HG02678 (cell line): Measurements from ENCODE around the gene CKS1B.
"Not testable (repeated sequence)": the region's sequence is repeated elsewhere in the genome, so short reads cannot be mapped to it uniquely, and the experiment has no call there.

Experiments used
- ATAC-seq: cut with Tn5 transposase; IDR thresholded peaks from one replicate; pipeline ENCODE4 v1.9.1; 2021; ENCODE audit warnings: mild to moderate bottlenecking, moderate library complexity; ENCODE audit not compliant: unreplicated experiment

CKS1B gene

DNA sequence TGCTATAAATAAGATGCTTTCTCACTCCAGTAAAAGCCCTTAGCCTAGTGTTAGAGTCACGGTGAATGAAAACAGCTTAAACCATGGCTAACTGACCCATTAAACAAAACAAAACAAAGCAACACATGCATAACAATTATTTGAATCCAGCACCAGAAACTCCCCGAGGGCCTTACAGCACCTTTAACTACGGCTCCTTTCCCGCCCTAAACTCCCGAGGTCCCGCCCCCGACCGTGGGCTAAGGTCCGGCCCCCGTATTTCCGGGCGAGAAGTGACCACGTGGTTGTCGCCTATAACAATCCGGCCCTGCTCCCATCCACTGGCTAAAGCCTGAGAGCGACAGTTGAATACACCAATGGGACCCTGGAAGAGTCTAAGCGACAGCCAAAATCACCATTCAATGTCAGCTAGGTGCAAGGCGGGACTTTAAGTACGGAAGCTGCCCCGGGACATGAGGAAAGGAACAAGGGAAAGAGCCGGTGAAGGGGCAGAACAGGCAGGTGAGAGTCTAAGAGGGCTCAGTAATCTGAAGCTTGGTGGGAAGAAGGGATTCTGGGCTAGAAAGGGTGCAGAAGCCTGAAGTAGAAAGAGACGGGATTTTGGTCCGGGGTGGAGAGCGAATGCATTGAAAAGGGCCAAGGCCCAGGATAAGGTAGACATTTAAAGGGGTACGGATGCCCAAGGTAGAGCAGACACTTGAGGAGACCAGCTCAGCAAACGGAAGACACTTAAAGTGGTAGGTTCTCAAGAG lies 8.6 kb downstream of the CKS1B start, which contains the start of gene FLAD1:
FLAD1 (plus strand) TSS at position 448 of the 752 bp plus-strand sequence. CDS start 351 bp downstream, outside the sequence.
- ATAC-seq: peak; percentile 99

- no peak for ATAC-seq
These were observed 9.4 kb downstream of the CKS1B start for GRCh38 chr1:154983776-154984466.

GRCh38 chr1:154986736-154987135 lies 12.3 kb downstream of the CKS1B start:
- ATAC-seq: not testable (repeated sequence)

DNA sequence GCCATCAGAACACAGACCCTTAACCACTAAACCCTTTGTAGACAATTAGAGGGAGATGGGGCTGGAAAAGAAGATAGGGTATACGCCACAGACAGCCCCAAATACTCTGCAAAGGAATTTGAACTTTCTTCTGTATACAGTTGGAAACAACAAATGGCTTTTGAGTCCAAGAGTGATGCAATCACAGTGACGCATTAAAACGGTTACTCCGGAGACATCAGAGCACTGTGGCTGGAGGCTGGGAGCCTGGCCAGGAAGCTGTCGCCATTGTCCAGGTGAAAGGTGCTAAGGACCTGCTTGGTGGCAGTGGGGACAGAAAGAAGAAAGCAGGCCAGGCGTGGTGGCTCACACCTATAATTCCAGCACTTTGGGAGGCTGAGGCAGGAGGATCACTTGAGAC lies 12.8 kb downstream of the CKS1B start:
- no peak for ATAC-seq

GRCh38 chr1:154988058-154988954 lies 13.8 kb downstream of the CKS1B start:
- ATAC-seq: no peak

DNA sequence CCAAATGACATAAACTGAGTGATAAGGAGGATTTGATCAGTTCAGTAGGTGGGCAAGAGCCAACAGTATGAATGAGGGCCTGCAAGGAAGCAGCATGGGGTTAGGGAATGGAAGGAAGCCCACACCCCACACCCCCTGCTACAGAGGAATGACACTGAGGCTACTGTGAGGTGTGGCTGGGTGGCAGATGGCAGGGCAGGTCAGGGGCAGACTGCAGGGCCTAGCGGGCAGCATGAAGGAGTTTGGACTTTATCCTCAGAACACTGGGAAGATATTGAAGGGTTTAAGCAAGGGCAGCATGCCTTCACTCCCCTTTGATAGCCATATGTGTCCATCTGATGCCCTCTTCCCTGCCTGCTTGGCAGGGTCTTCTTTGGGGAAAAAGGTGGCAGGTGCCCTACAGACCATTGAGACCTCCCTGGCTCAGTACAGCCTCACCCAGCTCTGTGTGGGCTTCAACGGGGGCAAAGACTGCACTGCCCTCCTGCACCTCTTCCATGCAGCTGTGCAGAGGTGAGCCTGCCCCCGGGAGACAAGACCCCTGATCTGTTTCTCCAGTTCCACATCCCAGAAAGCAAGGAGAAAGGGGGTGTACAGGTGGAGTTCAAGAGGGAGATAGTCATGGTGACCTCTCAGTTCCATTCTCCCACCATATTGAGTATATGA lies 14.8 kb downstream of the CKS1B start:
- ATAC-seq: no peak

DNA sequence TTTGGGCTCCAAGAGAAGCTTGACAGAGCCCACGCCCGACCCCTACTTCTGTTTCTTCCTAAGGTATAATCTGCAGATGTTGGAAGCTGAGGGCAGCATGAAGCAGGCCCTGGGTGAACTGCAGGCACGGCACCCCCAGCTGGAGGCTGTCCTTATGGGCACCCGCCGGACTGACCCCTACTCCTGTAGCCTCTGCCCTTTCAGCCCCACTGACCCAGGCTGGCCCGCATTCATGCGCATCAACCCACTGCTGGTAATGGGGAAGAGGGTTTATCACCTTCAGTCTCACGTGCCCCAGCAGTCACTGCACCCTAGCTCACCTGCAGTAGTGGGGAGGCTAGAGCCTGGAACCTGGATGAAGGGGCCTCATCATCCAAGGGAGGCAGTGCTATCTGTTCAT lies 15.8 kb downstream of the CKS1B start:
- no peak for ATAC-seq

DNA sequence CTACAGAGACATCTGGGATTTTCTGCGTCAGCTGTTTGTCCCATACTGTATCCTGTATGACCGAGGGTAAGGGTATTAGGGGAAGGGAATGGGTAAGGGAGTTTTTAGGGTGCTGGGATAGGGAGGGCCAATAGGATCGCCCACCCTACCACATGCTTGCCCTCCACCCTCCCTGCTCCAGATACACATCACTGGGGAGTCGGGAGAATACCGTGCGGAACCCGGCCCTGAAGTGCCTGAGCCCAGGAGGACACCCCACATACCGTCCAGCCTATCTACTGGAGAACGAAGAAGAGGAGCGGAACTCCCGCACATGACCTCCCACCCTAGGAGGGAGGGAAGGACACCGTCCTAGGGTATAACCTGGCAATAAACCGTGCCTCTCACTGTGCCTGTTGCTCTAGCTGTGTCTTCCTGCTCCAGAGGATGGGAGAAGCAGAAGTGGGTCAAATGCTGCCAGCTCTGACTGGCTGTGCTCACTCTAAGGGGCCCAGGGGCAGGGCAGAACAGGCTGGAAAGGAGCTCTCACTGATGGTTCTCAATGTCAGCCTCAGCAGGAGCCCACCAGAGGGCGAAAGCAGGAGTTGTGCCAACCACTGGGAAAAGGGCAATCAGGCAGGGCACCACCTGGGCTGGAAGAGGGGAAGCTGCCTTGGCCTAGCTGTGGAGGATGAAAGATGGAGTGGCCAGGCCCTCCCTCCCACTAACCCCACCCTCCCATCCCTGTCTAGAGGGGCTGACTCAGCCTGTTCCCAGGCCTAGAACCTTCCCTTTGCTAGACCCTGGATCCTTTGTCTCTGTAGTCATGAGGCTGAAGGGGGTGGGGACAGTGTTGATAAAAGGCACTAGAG lies 18.5 kb downstream of the CKS1B start:
- ATAC-seq: no peak

DNA sequence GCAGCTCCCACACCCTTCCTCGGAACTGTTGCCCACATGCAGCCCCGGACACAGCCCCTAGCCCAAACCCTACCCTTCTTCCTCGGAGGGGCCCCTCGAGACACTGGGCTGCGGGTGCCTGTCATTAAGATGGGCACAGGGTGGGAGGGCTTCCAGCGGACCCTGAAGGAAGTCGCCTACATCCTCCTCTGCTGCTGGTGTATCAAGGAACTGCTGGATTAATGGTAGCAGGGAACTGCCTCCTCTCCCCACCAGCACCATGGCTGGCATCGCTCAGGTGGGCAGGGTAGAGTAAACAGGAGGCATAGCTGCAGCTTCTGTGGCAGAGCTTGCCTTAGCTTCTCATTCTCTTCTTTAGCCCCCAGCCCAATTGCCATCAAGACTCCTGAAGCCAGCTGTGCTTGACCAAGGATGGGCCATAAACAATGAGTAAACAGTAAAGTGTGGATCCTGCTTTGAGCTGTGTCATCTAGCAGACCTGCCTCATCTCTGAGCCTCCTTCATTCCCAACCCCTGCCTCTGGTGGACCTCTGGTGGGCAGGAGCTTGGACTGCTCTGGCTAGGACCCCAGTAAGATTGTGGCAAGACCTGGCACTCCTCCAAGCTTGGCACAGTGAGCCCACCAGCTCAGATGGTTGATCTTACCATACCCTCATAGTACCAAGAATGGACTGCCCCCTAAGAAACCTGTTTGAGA lies 19.2 kb downstream of the CKS1B start, which contains the start of gene LENEP:
LENEP (plus strand) TSS at position 15 of the 697 bp plus-strand sequence; CDS start at position 37, 22 bp downstream.
- no peak for ATAC-seq

- ATAC-seq: no peak
These were observed 19.7 kb downstream of the CKS1B start for GRCh38 chr1:154994269-154994587.

- ATAC-seq: no peak
These were observed 20.1 kb downstream of the CKS1B start for GRCh38 chr1:154994591-154994990.

DNA sequence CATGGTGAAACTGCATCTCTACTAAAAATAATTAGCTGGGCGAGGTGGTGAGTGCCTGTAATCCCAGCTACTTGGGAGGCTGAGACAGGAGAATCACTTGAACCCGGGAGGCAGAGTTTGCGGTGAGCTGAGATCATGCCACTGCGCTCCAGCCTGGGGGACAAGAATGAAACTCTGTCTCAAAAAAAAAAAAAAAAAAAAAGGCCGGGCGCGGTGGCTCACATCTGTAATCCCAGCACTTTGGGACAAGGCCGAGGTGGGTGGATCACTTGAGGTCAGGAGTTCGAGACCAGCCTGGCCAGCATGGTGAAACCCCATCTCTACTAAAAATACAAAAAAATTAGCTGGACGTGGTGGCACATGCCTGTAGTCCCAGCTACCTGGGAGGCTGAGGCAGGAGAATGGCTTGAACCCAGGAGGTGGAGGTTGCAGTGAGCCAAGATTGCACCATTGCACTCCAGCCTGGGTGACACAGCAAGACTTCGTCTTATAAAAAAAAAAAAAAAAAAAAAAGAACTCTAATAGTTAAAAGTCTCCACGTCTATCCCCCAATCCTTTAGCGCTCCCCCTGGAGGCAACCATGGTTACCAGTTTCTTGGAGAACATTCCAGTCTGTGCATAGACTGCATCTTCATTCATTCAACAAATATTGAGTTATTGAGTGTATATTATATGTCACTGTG lies 21.0 kb downstream of the CKS1B start:
- ATAC-seq: not testable (repeated sequence)

DNA sequence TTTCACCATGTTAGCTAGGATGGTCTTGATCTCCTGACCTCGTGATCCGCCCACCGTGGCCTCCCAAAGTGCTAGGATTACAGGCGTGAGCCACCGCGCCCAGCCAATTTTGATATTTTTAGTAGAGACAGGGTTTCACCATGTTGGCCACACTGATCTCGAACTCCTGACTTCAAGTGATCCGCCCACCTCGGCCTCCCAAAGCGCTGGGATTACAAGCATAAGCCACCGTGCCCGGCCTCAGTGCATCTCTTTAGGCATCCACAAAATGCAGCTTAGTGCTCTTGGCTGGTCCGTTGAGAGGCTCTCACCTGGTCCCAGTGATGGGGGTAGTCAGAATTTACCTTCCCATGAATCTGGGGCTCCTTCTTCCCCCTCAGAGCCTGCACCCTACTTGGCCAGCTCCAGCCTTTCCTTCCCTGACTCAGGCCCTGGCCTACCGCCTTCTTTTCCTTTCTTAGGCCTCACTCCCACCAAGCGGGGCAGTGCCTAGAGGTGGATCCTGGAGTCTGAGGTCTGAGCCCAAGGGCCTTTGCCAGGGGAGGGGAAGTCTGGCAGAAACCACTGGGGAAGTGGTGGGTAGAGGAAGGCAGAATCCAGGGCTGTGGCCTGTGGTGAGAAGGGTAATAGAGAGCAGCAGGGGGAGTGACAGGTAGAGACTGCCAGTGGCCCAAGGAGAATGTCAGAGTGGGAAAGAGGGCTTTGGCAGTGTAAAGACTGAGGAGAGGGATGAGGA lies 22.7 kb downstream of the CKS1B start:
- no peak for ATAC-seq

- no peak for ATAC-seq
These were observed 23.8 kb downstream of the CKS1B start for GRCh38 chr1:154998201-154998780.

- ATAC-seq: no peak
These were observed 24.5 kb downstream of the CKS1B start for GRCh38 chr1:154998818-154999570.

DNA sequence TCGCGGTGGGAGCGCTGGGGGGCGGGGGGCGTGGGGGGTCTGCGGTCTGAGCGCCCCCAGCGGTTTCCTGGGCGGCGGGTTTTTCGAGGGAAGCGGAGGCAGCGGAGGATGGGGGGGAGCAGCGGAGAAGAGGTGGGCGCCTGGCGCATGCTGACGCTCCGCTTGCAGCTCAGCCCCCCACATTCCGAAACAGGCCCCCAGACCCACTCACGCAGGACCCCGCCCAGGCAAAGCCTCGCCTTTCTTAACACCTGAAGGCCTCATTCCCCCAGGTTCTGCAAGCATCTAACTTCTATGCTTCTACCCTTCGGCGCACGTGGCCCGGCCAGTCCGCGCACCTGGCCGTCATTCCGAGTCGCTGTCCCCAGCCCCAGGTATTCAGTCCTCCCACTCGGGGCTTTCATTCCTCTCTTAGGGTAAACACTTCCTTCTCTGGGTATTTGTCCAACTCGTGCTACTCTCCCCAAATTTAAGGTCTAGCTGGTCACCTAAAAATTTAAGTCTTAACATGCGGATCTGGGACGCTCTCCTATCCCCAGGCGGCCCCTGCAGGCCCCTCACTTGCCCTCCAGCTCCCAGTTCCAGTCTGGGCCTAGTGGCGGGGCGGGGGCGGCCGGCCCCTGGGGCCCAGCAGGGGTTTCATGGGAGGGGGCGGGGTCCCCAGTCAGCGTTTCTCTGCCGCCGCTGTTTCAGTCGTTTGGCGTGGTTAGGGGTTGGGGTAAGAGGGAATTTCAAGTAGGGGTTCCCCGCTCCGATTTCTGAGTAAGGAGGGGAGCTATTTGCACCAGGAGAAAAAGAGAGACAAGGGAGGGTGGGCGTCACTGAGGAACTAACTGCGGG lies 25.3 kb downstream of the CKS1B start:
- no peak for ATAC-seq
